HEK293T (cell line): ENCODE data around the gene PTPRG.

ENCODE experiments used
- CTCF ChIA-PET: fragments of 350-600 bp; formaldehyde crosslinking; extraction: SDS; loops from one replicate; lab custom pipeline; 2021; ENCODE audit warnings: antibody characterized with exemption, inconsistent platforms; lab: Yijun Ruan, JAX
- POLR2A ChIA-PET: fragments of 350-600 bp; formaldehyde crosslinking; extraction: SDS; loops from one replicate; lab custom pipeline; 2020; ENCODE audit warnings: antibody characterized with exemption, inconsistent platforms; lab: Yijun Ruan, JAX
- DNase-seq: peaks from one replicate; pipeline ENCODE4 v3.0.0; 2012; ENCODE audit warnings: mixed read lengths; ENCODE audit errors: extremely low spot score
- ARNT ChIP-seq: fragments of 450-650 bp; IDR thresholded peaks from 2 replicates; pipeline ENCODE4 v1.6.1; 2017; ENCODE audit warnings: mild to moderate bottlenecking
- BHLHE40 ChIP-seq: fragments of 450-650 bp; IDR thresholded peaks from 2 replicates; pipeline ENCODE4 v1.6.1; 2016; ENCODE audit warnings: mild to moderate bottlenecking, moderate library complexity, borderline replicate concordance
- CTBP1 ChIP-seq: fragments of 450-650 bp; IDR thresholded peaks from 2 replicates; pipeline ENCODE4 v1.6.1; 2016; ENCODE audit warnings: borderline replicate concordance
- ELF4 ChIP-seq: fragments of 450-650 bp; IDR thresholded peaks from 2 replicates; pipeline ENCODE4 v1.6.1; 2017; ENCODE audit warnings: antibody characterized with exemption
- FOXA1 ChIP-seq: fragments of 450-650 bp; IDR thresholded peaks from 2 replicates; pipeline ENCODE4 v1.6.1; 2016; ENCODE audit warnings: mild to moderate bottlenecking
- FOXK2 ChIP-seq: fragments of 450-650 bp; IDR thresholded peaks from 2 replicates; pipeline ENCODE4 v1.6.1; 2016; ENCODE audit warnings: mild to moderate bottlenecking
- FOXM1 ChIP-seq: fragments of 450-650 bp; IDR thresholded peaks from 2 replicates; pipeline ENCODE4 v1.6.1; 2017; ENCODE audit warnings: mild to moderate bottlenecking, borderline replicate concordance
- HDGF ChIP-seq: fragments of 450-650 bp; IDR thresholded peaks from 2 replicates; pipeline ENCODE4 v1.6.1; 2017; ENCODE audit warnings: antibody characterized with exemption, borderline replicate concordance
- L3MBTL2 ChIP-seq: fragments of 450-650 bp; conservative IDR thresholded peaks from 2 replicates; pipeline ENCODE4 v1.6.1; 2016; ENCODE audit warnings: mild to moderate bottlenecking
- LEF1 ChIP-seq: fragments of 450-650 bp; IDR thresholded peaks from 2 replicates; pipeline ENCODE4 v1.6.1; 2017; ENCODE audit warnings: mild to moderate bottlenecking, borderline replicate concordance
- NFRKB ChIP-seq: fragments of 450-650 bp; IDR thresholded peaks from 2 replicates; pipeline ENCODE4 v1.6.1; 2016; ENCODE audit warnings: mild to moderate bottlenecking, moderate library complexity
- SP1 ChIP-seq: fragments of 450-650 bp; IDR thresholded peaks from 2 replicates; pipeline ENCODE4 v1.6.1; 2017
- SUZ12 ChIP-seq: fragments of 450-650 bp; IDR thresholded peaks from 2 replicates; pipeline ENCODE4 v1.6.1; 2016; ENCODE audit warnings: mild to moderate bottlenecking
- TARDBP ChIP-seq: fragments of 450-650 bp; IDR thresholded peaks from 2 replicates; pipeline ENCODE4 v1.6.1; 2016
- ZNF384 ChIP-seq: fragments of 450-650 bp; IDR thresholded peaks from 2 replicates; pipeline ENCODE4 v1.6.1; 2016
- TF ChIP-seq, protein P1 (sequence below): fragments of 450-650 bp; IDR thresholded peaks from 2 replicates; pipeline ENCODE4 v1.6.1; 2016

PTPRG gene

DNA sequence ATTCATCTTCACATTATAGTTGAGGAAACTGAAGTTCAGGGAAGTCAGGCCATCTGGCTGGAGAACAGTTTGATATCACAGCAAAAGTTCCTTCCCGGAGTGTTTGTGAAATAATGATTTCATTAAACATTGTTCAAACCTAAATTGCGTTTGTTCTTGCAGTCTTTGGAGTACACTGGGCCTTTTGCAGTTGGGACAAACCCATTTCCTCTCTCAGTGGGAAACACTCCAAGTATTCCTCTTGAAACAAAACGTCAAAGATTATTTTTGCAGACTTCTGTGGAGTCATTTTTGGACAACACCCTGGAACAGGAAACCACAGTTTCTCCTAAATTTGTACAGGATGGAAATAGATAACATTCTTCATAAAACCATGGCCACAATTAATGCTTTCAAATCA, 287.5 kb downstream of the PTPRG start:
- ChIA-PET POLR2A (no interaction called here), CTCF (no interaction called here)
- TF ChIP-seq ARNT (no peak), ELF4 (no peak), FOXM1 (no peak), SUZ12 (no peak), LEF1 (no peak), TARDBP (no peak), BHLHE40 (no peak), FOXA1 (no peak), L3MBTL2 (no peak), SP1 (no peak), HDGF (no peak), CTBP1 (no peak), ZNF384 (no peak), NFRKB (no peak)
- TF ChIP-seq, protein P1, sequence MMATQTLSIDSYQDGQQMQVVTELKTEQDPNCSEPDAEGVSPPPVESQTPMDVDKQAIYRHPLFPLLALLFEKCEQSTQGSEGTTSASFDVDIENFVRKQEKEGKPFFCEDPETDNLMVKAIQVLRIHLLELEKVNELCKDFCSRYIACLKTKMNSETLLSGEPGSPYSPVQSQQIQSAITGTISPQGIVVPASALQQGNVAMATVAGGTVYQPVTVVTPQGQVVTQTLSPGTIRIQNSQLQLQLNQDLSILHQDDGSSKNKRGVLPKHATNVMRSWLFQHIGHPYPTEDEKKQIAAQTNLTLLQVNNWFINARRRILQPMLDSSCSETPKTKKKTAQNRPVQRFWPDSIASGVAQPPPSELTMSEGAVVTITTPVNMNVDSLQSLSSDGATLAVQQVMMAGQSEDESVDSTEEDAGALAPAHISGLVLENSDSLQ, result no peak
- DNase-seq, result no peak

- CTCF ChIA-PET, result interaction anchor here (1.0 kb wide), 1 partner anchor 82 kb away, joined by 4 read pairs; no protein-coding TSS in a partner anchor
- POLR2A ChIA-PET, result no interaction called here
- TF ChIP-seq L3MBTL2 (no peak), CTBP1 (no peak), NFRKB (no peak), LEF1 (no peak), ZNF384 (no peak), SUZ12 (no peak), SP1 (no peak), BHLHE40 (no peak), TARDBP (no peak), ARNT (no peak), FOXM1 (no peak), HDGF (no peak), ELF4 (no peak), FOXK2 (no peak), FOXA1 (no peak)
- TF ChIP-seq, protein P1, result no peak
- no peak for DNase-seq
These were observed 292.5 kb downstream of the PTPRG start for GRCh38 chr3:61853912-61854311.

DNA sequence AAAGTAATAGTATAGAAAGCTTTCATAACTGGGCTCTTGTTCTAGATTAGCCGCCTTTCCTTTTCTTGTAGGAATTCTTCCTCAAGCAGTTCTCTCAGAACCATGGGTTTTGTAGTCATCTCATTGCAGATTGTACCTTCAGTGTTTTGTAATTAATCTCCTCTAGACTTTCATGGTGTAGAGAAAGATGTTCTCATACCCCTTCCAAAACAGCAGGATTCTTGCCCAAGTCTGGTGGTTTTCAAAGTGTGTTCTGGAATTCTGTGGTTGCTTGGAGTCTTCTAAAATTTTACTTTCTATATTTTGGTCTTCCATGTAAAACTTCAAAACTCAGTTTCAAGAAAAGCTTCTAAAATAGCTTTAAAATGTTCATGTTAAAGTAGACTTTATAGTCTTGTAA, 293.8 kb downstream of the PTPRG start:
- ChIA-PET CTCF (interaction anchor here (0.6 kb wide), 2 partner anchors 14 to 29 kb away, joined by 3 to 9 read pairs; no protein-coding TSS in a partner anchor), POLR2A (no interaction called here)
- no peak for TF ChIP-seq SP1
- TF ChIP-seq L3MBTL2, result no peak
- no peak for TF ChIP-seq FOXM1
- TF ChIP-seq BHLHE40, result no peak
- TF ChIP-seq SUZ12, result no peak
- TF ChIP-seq ARNT, result no peak
- TF ChIP-seq NFRKB, result no peak
- no peak for TF ChIP-seq ELF4
- TF ChIP-seq ZNF384, result no peak
- TF ChIP-seq FOXA1, result no peak
- no peak for DNase-seq

- CTCF ChIA-PET, result interaction anchor here (0.8 kb wide), 1 partner anchor 331 kb away, joined by 5 read pairs; no protein-coding TSS in a partner anchor
- TF ChIP-seq ZNF384 (no peak), L3MBTL2 (no peak), CTBP1 (no peak), FOXK2 (no peak), LEF1 (no peak), SUZ12 (no peak), FOXM1 (no peak), TARDBP (no peak), HDGF (no peak), BHLHE40 (no peak), SP1 (no peak), NFRKB (no peak), ELF4 (no peak), ARNT (no peak), FOXA1 (no peak)
- TF ChIP-seq, protein P1, result no peak
- POLR2A ChIA-PET, result no interaction called here
- no peak for DNase-seq
These were observed 295.9 kb downstream of the PTPRG start for GRCh38 chr3:61857297-61857696.

DNA sequence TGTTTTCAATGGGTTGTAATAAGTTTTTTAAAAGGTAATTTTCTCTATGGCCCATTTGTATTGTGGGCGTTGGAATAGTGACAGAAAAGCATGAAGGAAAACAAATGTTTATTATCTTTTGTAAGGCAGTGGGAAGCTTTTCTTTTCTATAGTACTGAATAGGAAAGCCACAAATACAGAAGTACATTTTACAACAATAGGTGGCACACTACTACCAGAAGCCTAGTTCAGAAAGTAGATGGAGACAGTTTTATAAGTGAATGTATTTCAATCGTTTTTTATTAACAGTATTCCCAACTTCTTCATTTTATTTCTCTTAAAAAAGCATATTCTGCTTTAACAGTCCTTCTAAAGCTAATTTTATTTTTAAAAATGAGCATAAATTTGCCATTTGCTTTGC, 296.7 kb downstream of the PTPRG start:
- ChIA-PET CTCF (interaction anchor here (0.6 to 0.8 kb wide), 3 partner anchors 61 to 706 kb away, joined by 3 to 5 read pairs (median 3); no protein-coding TSS in a partner anchor), POLR2A (no interaction called here)
- TF ChIP-seq NFRKB, result no peak
- DNase-seq, result no peak

DNA sequence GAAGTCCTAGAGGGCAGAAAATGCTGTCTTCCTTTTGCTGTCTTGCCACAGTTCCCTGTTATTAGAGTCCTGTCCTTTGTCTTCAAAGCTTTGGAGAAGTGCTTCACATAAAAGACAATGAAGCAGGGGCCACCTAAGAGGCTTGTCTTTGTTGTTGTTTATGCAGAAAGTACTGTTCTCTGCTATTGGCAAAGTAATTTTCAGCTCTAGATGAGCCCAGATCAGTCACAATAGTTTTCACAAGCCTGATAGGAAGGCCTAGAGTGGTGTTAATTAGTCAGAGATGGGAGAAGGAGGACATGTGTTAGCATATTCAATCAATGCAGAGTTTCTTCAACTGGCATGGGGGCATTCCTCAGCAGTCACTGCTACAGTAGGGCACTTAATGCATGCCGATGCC, 300.0 kb downstream of the PTPRG start:
- CTCF ChIA-PET, result no interaction called here
- no peak for TF ChIP-seq CTBP1
- TF ChIP-seq FOXA1, result no peak
- TF ChIP-seq FOXK2, result no peak
- TF ChIP-seq NFRKB, result no peak
- TF ChIP-seq, protein P1, result no peak
- no peak for TF ChIP-seq ARNT
- no peak for TF ChIP-seq SP1
- TF ChIP-seq LEF1, result no peak
- TF ChIP-seq TARDBP, result no peak
- TF ChIP-seq ELF4, result no peak
- TF ChIP-seq SUZ12, result no peak
- no peak for TF ChIP-seq FOXM1
- no peak for TF ChIP-seq ZNF384
- no peak for TF ChIP-seq BHLHE40
- no peak for TF ChIP-seq L3MBTL2
- TF ChIP-seq HDGF, result no peak
- DNase-seq, result no peak
- POLR2A ChIA-PET, result no interaction called here
